ENCODE results near the gene RFX8.
"Not testable (repeated sequence)": the region's sequence is repeated elsewhere in the genome, so short reads cannot be mapped to it uniquely, and the experiment has no call there.

- not testable (repeated sequence) for TF ChIP-seq CTCF (IDR thresholded peaks at IDR 0.05); ZFX (IDR thresholded peaks at IDR 0.05; ENCODE audit: borderline replicate concordance)
Observed at GRCh38 chr2:101352631-101353030, 122.3 kb downstream of the RFX8 start.
